OCI-LY1 (cell line): ENCODE results near the gene NFIA.

ENCODE experiments used
- H2AFZ ChIP-seq: fragments of 200-600 bp; sonication (generic), shearing (Covaris generic); 2 replicates; pipeline ENCODE4 v1.6.0; 2014; ENCODE audit warnings: antibody characterized with exemption, mild to moderate bottlenecking, low read length
- H3F3A ChIP-seq: fragments of 200-600 bp; sonication (generic), shearing (Covaris generic); 2 replicates; pipeline ENCODE4 v1.6.0; 2014; ENCODE audit warnings: mild to moderate bottlenecking, antibody characterized with exemption, low read length, moderate library complexity; ENCODE audit not compliant: insufficient read depth
- H3K27ac ChIP-seq: fragments of 200-600 bp; sonication (generic); 2 replicates; pipeline ENCODE4 v1.5.1; 2014; ENCODE audit warnings: low read length, mixed run types, mild to moderate bottlenecking, low read depth; ENCODE audit not compliant: poor library complexity, severe bottlenecking
- H3K27me3 ChIP-seq: fragments of 200-600 bp; sonication (generic); 2 replicates; pipeline ENCODE4 v1.6.0; 2014; ENCODE audit warnings: antibody characterized with exemption, mild to moderate bottlenecking, low read length, moderate library complexity; ENCODE audit not compliant: insufficient read depth
- H3K36me3 ChIP-seq: fragments of 200-600 bp; sonication (generic); 2 replicates; pipeline ENCODE4 v1.6.1; 2014; ENCODE audit warnings: mild to moderate bottlenecking, antibody characterized with exemption, low read length, moderate library complexity, mixed read lengths; ENCODE audit not compliant: insufficient read depth
- H3K4me1 ChIP-seq: fragments of 200-600 bp; sonication (generic); 2 replicates; pipeline ENCODE4 v1.5.1; 2014; ENCODE audit warnings: mild to moderate bottlenecking, low read length, moderate library complexity; ENCODE audit not compliant: insufficient read depth, severe bottlenecking
- H3K4me2 ChIP-seq: fragments of 200-600 bp; sonication (generic), shearing (Covaris generic); 2 replicates; pipeline ENCODE4 v1.6.1; 2014; ENCODE audit warnings: low read length
- H3K4me3 ChIP-seq: fragments of 200-600 bp; sonication (generic); 2 replicates; pipeline ENCODE4 v1.5.1; 2014; ENCODE audit warnings: low read length, low read depth, mild to moderate bottlenecking, mixed read lengths; ENCODE audit not compliant: poor library complexity, severe bottlenecking
- H3K79me2 ChIP-seq: fragments of 200-600 bp; shearing (Covaris generic); 2 replicates; pipeline ENCODE4 v1.6.1; 2016; ENCODE audit warnings: mixed run types, low read length, mixed read lengths; ENCODE audit not compliant: insufficient read depth
- H3K9ac ChIP-seq: fragments of 200-600 bp; sonication (generic), shearing (Covaris generic); 2 replicates; pipeline ENCODE4 v1.6.1; 2014; ENCODE audit warnings: mild to moderate bottlenecking, low read length, mixed read lengths
- H3K9me2 ChIP-seq: fragments of 200-600 bp; sonication (generic), shearing (Covaris generic); 2 replicates; pipeline ENCODE4 v1.6.1; 2014; ENCODE audit warnings: low read depth, mild to moderate bottlenecking, low read length, mixed read lengths
- H3K9me3 ChIP-seq: fragments of 200-600 bp; shearing (Covaris generic); 2 replicates; pipeline ENCODE4 v1.6.1; 2014; ENCODE audit warnings: low read length, mixed read lengths
- H4K20me1 ChIP-seq: fragments of 200-600 bp; sonication (generic), shearing (Covaris generic); 2 replicates; pipeline ENCODE4 v1.6.0; 2016; ENCODE audit warnings: mild to moderate bottlenecking, low read length; ENCODE audit not compliant: insufficient read depth
- CTCF ChIP-seq: fragments of 200-600 bp; sonication (generic), shearing (Covaris generic); IDR thresholded peaks from 2 replicates; pipeline ENCODE4 v1.5.1; 2017; ENCODE audit warnings: mild to moderate bottlenecking, antibody characterized with exemption, low read length, moderate library complexity, mixed read lengths
- EZH2 ChIP-seq: fragments of 200-600 bp; sonication (generic), shearing (Covaris generic); IDR thresholded peaks from 2 replicates; pipeline ENCODE4 v1.8.0; 2017; ENCODE audit warnings: borderline replicate concordance, mixed run types, mild to moderate bottlenecking, antibody characterized with exemption, low read length, moderate library complexity, mixed read lengths

NFIA gene

DNA sequence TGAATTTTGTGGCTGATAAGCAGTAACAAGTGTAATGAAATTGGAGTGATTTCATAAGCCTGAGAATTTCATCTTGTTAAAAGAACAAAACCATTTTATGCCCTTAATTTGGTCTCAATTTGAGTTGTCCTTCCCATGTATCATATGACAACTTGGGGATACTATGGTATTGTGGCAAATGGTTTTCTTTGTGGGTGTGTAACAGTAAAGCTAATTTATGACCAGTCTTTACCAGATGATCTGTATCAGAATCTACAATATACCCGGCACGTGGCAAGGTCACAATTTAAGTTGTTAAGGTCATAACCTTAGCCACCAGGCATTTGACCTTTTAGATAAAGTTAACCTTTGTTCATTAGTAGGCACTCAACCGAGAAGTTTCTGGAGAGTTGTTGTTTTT lies 9.1 kb downstream of the NFIA start:
- no peak for TF ChIP-seq CTCF
- Histone ChIP-seq H3K4me1 (peaks cover 52% of the 10 kb centered on the region), H4K20me1 (no peaks in the 10 kb centered on the region), H3K9me2 (no peaks in the 10 kb centered on the region), H3K79me2 (peaks cover 68% of the 10 kb centered on the region), H3F3A (no peaks in the 10 kb centered on the region; the same call in 1 of the 2 replicates), H3K36me3 (peaks cover 36% of the 10 kb centered on the region), H3K9me3 (no peaks in the 10 kb centered on the region), H2AFZ (no peak overlapping the region), H3K4me3 (no peak overlapping the region), H3K27ac (no peak overlapping the region), H3K4me2 (no peak overlapping the region), H3K9ac (no peak overlapping the region), H3K27me3 (no peaks in the 10 kb centered on the region)

DNA sequence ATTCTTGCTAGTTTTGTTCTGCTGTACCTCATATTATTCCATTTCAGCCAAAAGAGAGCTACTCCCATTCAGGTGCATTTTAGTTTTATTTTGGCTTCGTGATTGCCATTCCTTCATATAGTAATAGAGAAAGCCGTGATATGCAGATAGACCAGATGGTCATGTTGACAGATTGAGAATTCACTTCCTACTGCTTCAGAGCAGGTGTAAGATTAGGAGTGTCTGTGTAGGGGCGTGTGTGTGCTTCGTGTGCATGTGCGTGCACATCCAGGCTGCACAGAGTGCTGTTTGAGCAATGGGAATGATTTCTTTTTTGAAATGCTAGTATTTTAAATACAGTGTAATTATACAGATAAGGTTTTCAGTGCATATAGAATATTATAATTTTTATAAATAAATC lies 10.3 kb downstream of the NFIA start:
- TF ChIP-seq EZH2: no peak
- no peak for TF ChIP-seq CTCF
- no peaks in the 10 kb centered on the region for H3K27me3 ChIP-seq
- H3K4me1 ChIP-seq: peaks cover 59% of the 10 kb centered on the region
- no peaks in the 10 kb centered on the region for H4K20me1 ChIP-seq
- H3K4me3 ChIP-seq: no peak overlapping the region
- H3K9me3 ChIP-seq: no peaks in the 10 kb centered on the region
- no peaks in the 10 kb centered on the region; the same call in 1 of the 2 replicates for H3F3A ChIP-seq
- no peak overlapping the region for H2AFZ ChIP-seq
- no peaks in the 10 kb centered on the region for H3K9me2 ChIP-seq
- H3K36me3 ChIP-seq: peaks cover 35% of the 10 kb centered on the region
- peak overlapping the region; percentile 16 for H3K27ac ChIP-seq
- H3K79me2 ChIP-seq: peaks cover 67% of the 10 kb centered on the region
- H3K9ac ChIP-seq: no peak overlapping the region
- peak overlapping the region; percentile 45; the same call in 1 of the 2 replicates for H3K4me2 ChIP-seq

- no peak overlapping the region for H3K27ac ChIP-seq
- H3K4me1 ChIP-seq: peaks cover 65% of the 10 kb centered on the region
- H3K79me2 ChIP-seq: peaks cover 74% of the 10 kb centered on the region
- H3K27me3 ChIP-seq: no peaks in the 10 kb centered on the region
- no peak overlapping the region for H3K9ac ChIP-seq
- no peak overlapping the region for H3K4me2 ChIP-seq
- H3K4me3 ChIP-seq: no peak overlapping the region
- H3K36me3 ChIP-seq: peaks cover 31% of the 10 kb centered on the region
- no peaks in the 10 kb centered on the region for H3K9me3 ChIP-seq
- H3F3A ChIP-seq: no peaks in the 10 kb centered on the region; the same call in 1 of the 2 replicates
- no peaks in the 10 kb centered on the region for H3K9me2 ChIP-seq
- no peak overlapping the region for H2AFZ ChIP-seq
- TF ChIP-seq CTCF (no peak), EZH2 (no peak)
- H4K20me1 ChIP-seq: no peaks in the 10 kb centered on the region
Observed at GRCh38 chr1:61093525-61094137, 11.3 kb downstream of the NFIA start.
